WI38 (cell line): ENCODE measurements around the gene C16orf87.
A peak's percentile ranks its signal among the peaks of the same experiment; 100 is the strongest.
"Not testable (repeated sequence)": the region's sequence is repeated elsewhere in the genome, so short reads cannot be mapped to it uniquely, and the experiment has no call there.

ENCODE experiments used
- H3K4me3 ChIP-seq: 2 replicates; pipeline ENCODE4 v1.5.1; 2011; ENCODE audit warnings: low read depth, mild to moderate bottlenecking, control low read depth, low read length
- CTCF ChIP-seq: IDR thresholded peaks from 2 replicates; pipeline ENCODE4 v1.5.1; 2012; ENCODE audit warnings: low read depth, mild to moderate bottlenecking, control low read depth, low read length

C16orf87 gene

GRCh38 chr16:46793841-46794240, 37.1 kb downstream of the C16orf87 start:
- H3K4me3 ChIP-seq = no peak overlapping the region
- TF ChIP-seq CTCF = no peak

GRCh38 chr16:46790599-46791270, 40.2 kb downstream of the C16orf87 start:
- no peak for TF ChIP-seq CTCF
- peak overlapping the region; percentile 66 for H3K4me3 ChIP-seq

- no peak for TF ChIP-seq CTCF
- peak overlapping the region; percentile 66 for H3K4me3 ChIP-seq
These were observed 41.2 kb downstream of the C16orf87 start for GRCh38 chr16:46789499-46790414.

- no peak for TF ChIP-seq CTCF
- H3K4me3 ChIP-seq = no peak overlapping the region
These were observed 42.0 kb downstream of the C16orf87 start for GRCh38 chr16:46788891-46789474.

GRCh38 chr16:46787909-46788308, 43.1 kb downstream of the C16orf87 start:
- H3K4me3 ChIP-seq = no peak overlapping the region

GRCh38 chr16:46785076-46785845, 45.7 kb downstream of the C16orf87 start:
- H3K4me3 ChIP-seq = no peak overlapping the region
- no peak for TF ChIP-seq CTCF

More at GRCh38 chr16:46787909-46788308, 43.1 kb downstream of the C16orf87 start:
- no peak for TF ChIP-seq CTCF

GRCh38 chr16:46784569-46784968, 46.4 kb downstream of the C16orf87 start:
- H3K4me3 ChIP-seq = not testable (repeated sequence)
